LNCAP (cell line): ENCODE measurements around the gene ZNF791.

Experiments used
- CTCF ChIP-seq: fragments of 450-650 bp; IDR thresholded peaks from 2 replicates; pipeline ENCODE4 v1.5.1; 2017; ENCODE audit warnings: mild to moderate bottlenecking

The ZNF791 gene

GRCh38 chr19:12596485-12596884 is 14.2 kb upstream of the ZNF791 start:
- no peak for TF ChIP-seq CTCF

- TF ChIP-seq CTCF, result no peak
These were observed 13.7 kb upstream of the ZNF791 start for GRCh38 chr19:12596927-12597548.

GRCh38 chr19:12597594-12597993 is 13.1 kb upstream of the ZNF791 start:
- TF ChIP-seq CTCF, result no peak

GRCh38 chr19:12603714-12604113 is 7.0 kb upstream of the ZNF791 start:
- no peak for TF ChIP-seq CTCF

- no peak for TF ChIP-seq CTCF
These were observed 3.9 kb upstream of the ZNF791 start for GRCh38 chr19:12606796-12607195.

GRCh38 chr19:12607631-12608030 is 3.1 kb upstream of the ZNF791 start:
- no peak for TF ChIP-seq CTCF

- TF ChIP-seq CTCF, result no peak
These were observed 610 bp downstream of the ZNF791 start for GRCh38 chr19:12611361-12611699.

- TF ChIP-seq CTCF, result no peak
These were observed 6.9 kb downstream of the ZNF791 start for GRCh38 chr19:12617646-12618045.
